Fibroblast of lung (primary cell): ENCODE data around the gene SMC3.

Source experiments
- CTCF ChIP-seq, 2 donors: IDR thresholded peaks in 1 of 2; conservative IDR thresholded peaks in 1 of 2; 1 replicate in 1 of 2; 2 replicates in 1 of 2; pipeline ENCODE4 v1.5.1; 2011 to 2012; ENCODE audit warnings: low read length in 2 of 2, control low read depth in 1 of 2, inconsistent platforms in 1 of 2, low read depth in 1 of 2, mild to moderate bottlenecking in 1 of 2
- EZH2 ChIP-seq: IDR thresholded peaks from 2 replicates; pipeline ENCODE4 v1.5.1; 2012; ENCODE audit warnings: low read length, control low read depth, mild to moderate bottlenecking; ENCODE audit errors: missing control alignments

DNA sequence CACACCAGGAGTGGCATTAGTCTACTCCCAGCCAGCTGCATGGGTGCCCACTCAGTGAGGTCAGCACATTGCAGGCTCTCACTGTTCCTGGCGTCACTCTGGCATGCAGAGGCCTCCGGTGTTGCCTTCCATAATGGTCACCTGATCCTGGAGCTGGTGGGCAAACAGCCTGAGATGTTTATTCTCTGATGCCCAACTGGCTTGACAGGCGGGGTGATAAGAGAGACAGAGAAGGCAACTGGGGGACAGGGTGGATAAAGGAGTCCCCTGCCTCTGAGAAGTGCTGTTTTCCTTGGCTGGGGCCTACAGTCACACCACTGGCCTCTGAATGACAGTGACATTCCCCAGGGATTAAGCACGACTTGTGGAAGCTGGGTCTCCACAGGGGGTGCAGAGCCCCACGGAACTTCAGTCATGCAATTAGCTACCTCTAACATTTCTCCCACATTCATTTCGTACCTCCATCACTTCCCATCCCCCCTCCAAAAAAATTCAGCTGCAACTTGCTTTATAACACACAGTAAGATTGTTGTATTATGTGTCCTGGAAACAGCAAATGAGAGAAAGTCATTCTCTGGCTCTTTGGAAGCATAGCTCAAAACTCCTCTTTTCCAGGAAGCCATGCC is 69.5 kb downstream of the SMC3 start:
- no peak for TF ChIP-seq CTCF (conservative IDR thresholded peaks at IDR 0.05 in 1 of 2, IDR thresholded peaks at IDR 0.05 in 1 of 2; ENCODE audit: low read depth in 1 of 2, low read length in 2 of 2)
- no peak for TF ChIP-seq EZH2
